Measurements from ENCODE around the gene MFSD2B. TPM values are rescaled to one million over a fixed set of nuclear protein-coding genes. Genes with fewer than 3 reads are reported as not detected.

The MFSD2B gene
- total RNA-seq, 4 donors from 2014 or later, result not detected

DNA sequence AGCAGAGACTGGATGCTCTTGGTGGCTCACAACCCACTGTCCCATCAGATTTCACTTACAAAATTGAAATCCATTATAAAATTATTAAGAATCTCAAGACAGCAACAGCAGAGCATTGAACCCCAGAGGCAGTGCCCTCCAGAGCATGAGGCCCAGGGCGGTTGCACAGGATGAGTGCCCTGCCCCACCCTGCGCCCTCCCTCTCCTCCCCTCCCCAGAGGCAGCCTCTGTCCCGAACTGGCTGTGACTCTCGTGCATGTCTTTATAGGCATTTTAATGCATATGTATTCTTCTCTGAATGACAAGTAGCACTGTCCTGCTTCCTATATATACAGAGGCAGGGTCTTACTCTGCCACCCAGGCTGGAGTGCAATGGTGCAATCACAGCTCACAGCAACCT is 10.4 kb downstream of the MFSD2B start:
- TF ChIP-seq, protein P1, sequence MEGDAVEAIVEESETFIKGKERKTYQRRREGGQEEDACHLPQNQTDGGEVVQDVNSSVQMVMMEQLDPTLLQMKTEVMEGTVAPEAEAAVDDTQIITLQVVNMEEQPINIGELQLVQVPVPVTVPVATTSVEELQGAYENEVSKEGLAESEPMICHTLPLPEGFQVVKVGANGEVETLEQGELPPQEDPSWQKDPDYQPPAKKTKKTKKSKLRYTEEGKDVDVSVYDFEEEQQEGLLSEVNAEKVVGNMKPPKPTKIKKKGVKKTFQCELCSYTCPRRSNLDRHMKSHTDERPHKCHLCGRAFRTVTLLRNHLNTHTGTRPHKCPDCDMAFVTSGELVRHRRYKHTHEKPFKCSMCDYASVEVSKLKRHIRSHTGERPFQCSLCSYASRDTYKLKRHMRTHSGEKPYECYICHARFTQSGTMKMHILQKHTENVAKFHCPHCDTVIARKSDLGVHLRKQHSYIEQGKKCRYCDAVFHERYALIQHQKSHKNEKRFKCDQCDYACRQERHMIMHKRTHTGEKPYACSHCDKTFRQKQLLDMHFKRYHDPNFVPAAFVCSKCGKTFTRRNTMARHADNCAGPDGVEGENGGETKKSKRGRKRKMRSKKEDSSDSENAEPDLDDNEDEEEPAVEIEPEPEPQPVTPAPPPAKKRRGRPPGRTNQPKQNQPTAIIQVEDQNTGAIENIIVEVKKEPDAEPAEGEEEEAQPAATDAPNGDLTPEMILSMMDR (IDR thresholded peaks at IDR 0.05), result no peak
- Histone ChIP-seq H3K4me3 (replicated peaks in 1 of 3) (no peak overlapping the region), H3K27ac (no peak overlapping the region), H3K4me1 (no peaks in the 10 kb centered on the region), H3K27me3 (no peaks in the 10 kb centered on the region), H3K36me3 (no peaks in the 10 kb centered on the region), H3K9me3 (no peaks in the 10 kb centered on the region)
- 76 to 77% methylated on average over 4 of the region's 4 CpGs for WGBS, 2 donors
- intact Hi-C loops (cut with DNase I), result no loop called here
- DNase-seq, result no peak

DNA sequence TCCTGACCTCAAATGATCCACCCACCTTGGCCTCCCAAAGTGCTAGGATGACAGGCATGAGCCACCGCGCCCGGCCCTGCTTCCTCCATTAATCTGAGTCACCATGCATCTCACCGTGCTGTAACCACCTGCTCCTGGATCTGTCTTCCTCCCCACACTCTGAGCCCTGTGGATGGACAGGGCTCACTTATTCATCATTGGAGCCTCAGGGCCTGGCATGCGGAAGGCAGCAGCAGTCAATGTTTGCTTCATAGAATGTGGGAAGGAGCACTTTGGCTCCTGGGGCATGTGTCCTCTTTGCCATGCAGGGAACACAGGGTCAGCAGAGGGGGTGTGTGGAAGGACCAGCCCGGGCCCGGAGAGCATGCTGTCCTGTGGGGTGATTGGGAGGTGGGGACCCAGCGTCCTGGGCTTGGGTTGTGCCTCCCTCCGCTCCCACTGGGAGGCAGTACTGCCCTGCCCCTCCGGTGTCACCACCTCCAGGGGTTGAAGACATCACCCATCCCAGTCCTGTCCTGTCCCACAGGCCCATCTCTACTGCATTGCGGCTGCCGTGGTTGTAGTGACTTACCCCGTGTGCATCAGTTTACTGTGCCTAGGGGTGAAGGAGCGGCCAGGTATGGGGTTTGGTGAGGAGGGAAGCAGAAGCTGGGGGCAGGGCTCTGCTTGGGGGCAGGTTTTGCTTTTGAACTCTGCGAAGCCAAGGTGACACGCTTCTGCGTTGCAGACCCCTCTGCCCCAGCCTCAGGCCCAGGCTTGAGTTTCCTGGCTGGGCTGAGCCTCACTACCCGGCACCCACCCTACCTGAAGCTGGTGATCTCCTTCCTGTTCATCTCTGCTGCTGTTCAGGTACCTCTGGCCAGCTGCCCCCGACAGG is 11.5 kb downstream of the MFSD2B start:
- H3K4me3 ChIP-seq (replicated peaks in 1 of 3), result no peak overlapping the region
- intact Hi-C loops (cut with DNase I), result no loop called here
- H3K27me3 ChIP-seq, result no peaks in the 10 kb centered on the region
- no peak overlapping the region for H3K27ac ChIP-seq
- H3K9me3 ChIP-seq, result no peaks in the 10 kb centered on the region
- no peaks in the 10 kb centered on the region for H3K4me1 ChIP-seq
- no peak for DNase-seq
- H3K36me3 ChIP-seq, result no peaks in the 10 kb centered on the region
- TF ChIP-seq, protein P1 (IDR thresholded peaks at IDR 0.05), result peak in 1 of 6 experiments; percentile 5
- TF ChIP-seq POLR2A (IDR thresholded peaks at IDR 0.05), result no peak
- 73 to 82% methylated on average over 13 to 15 of the region's 19 CpGs for WGBS, 2 donors

- no peaks in the 10 kb centered on the region for H3K36me3 ChIP-seq
- H3K27ac ChIP-seq, result no peak overlapping the region
- no peak for DNase-seq
- H3K4me3 ChIP-seq (replicated peaks in 1 of 3), result no peak overlapping the region
- intact Hi-C loops (cut with DNase I), result no loop called here
- 94 to 95% methylated on average over 6 to 14 of the region's 14 CpGs for WGBS, 2 donors
- TF ChIP-seq, protein P1 (IDR thresholded peaks at IDR 0.05), result no peak
- TF ChIP-seq POLR2A (IDR thresholded peaks at IDR 0.05), result no peak
- no peaks in the 10 kb centered on the region for H3K4me1 ChIP-seq
- no peaks in the 10 kb centered on the region for H3K9me3 ChIP-seq
- H3K27me3 ChIP-seq, result no peaks in the 10 kb centered on the region
These were observed 12.6 kb downstream of the MFSD2B start for GRCh38 chr2:24022324-24022974.

GRCh38 chr2:24022975-24023575 is 13.2 kb downstream of the MFSD2B start:
- Histone ChIP-seq H3K4me3 (replicated peaks in 1 of 3) (no peak overlapping the region), H3K36me3 (no peaks in the 10 kb centered on the region), H3K9me3 (no peaks in the 10 kb centered on the region), H3K27me3 (no peaks in the 10 kb centered on the region), H3K27ac (no peak overlapping the region), H3K4me1 (no peaks in the 10 kb centered on the region)
- no peak for TF ChIP-seq POLR2A (IDR thresholded peaks at IDR 0.05)
- TF ChIP-seq, protein P1 (IDR thresholded peaks at IDR 0.05), result no peak
- intact Hi-C loops (cut with DNase I), result no loop called here
- DNase-seq, result no peak
- WGBS, 2 donors, result 90 to 92% methylated on average over 12 to 13 of the region's 16 CpGs
